ENCODE data around the gene RHCG.

Gene RHCG

GRCh38 chr15:89496155-89497098 is at the start of gene RHCG:
TSS of gene RHCG (minus strand) at chr15:89496583. CDS start at chr15:89496544, 39 bp downstream.
- DNase-seq = no peak

- DNase-seq = no peak
Observed at GRCh38 chr15:89543389-89543788, 47.0 kb upstream of the RHCG start.

- no peak for DNase-seq
Observed at GRCh38 chr15:89542369-89542768, 46.0 kb upstream of the RHCG start.

GRCh38 chr15:89539027-89539426 is 42.6 kb upstream of the RHCG start:
- no peak for DNase-seq

- DNase-seq = no peak
Observed at GRCh38 chr15:89533861-89534544, 37.6 kb upstream of the RHCG start.

- DNase-seq = no peak
Observed at GRCh38 chr15:89531796-89532537, 35.6 kb upstream of the RHCG start.

GRCh38 chr15:89530976-89531375 is 34.6 kb upstream of the RHCG start:
- no peak for DNase-seq

GRCh38 chr15:89528757-89529352 is 32.5 kb upstream of the RHCG start:
- DNase-seq = no peak

- no peak for DNase-seq
Observed at GRCh38 chr15:89526601-89527441, 30.4 kb upstream of the RHCG start.

GRCh38 chr15:89526181-89526580 is 29.8 kb upstream of the RHCG start:
- no peak for DNase-seq

GRCh38 chr15:89524184-89524583 is 27.8 kb upstream of the RHCG start:
- no peak for DNase-seq

- no peak for DNase-seq
Observed at GRCh38 chr15:89523101-89523500, 26.7 kb upstream of the RHCG start.

- no peak for DNase-seq
Observed at GRCh38 chr15:89521605-89522004, 25.2 kb upstream of the RHCG start.

GRCh38 chr15:89515477-89515876 is 19.1 kb upstream of the RHCG start:
- no peak for DNase-seq

GRCh38 chr15:89514596-89515406 is 18.4 kb upstream of the RHCG start:
- DNase-seq = no peak

- no peak for DNase-seq
Observed at GRCh38 chr15:89514186-89514585, 17.8 kb upstream of the RHCG start.

- no peak for DNase-seq
Observed at GRCh38 chr15:89513284-89513683, 16.9 kb upstream of the RHCG start.

- no peak for DNase-seq
Observed at GRCh38 chr15:89512631-89513030, 16.2 kb upstream of the RHCG start.

- no peak for DNase-seq
Observed at GRCh38 chr15:89506026-89506686, 9.8 kb upstream of the RHCG start.

GRCh38 chr15:89504166-89504565 is 7.8 kb upstream of the RHCG start:
- no peak for DNase-seq
